Subcutaneous adipose tissue (tissue), 4 donors: ENCODE results near the gene SMIM22. TPM values are rescaled to one million over a fixed set of nuclear protein-coding genes. Genes with fewer than 3 reads are reported as not detected.

Experiments used
- CTCF ChIP-seq: fragments of 450-650 bp; IDR thresholded peaks from one replicate; pipeline ENCODE4 v1.5.1; 2016; ENCODE audit warnings: low read depth, mild to moderate bottlenecking, control low read depth, antibody characterized with exemption, moderate library complexity
- total RNA-seq, 4 donors: library from RNA; depleted of rRNA; stranded (reverse); fragments of >200 nt; gene quantifications; one replicate each; pipeline ENCODE4 v1.1.0, GENCODE V29; 2016

Gene SMIM22
- total RNA-seq, 4 donors from 2014 or later, result not detected

DNA sequence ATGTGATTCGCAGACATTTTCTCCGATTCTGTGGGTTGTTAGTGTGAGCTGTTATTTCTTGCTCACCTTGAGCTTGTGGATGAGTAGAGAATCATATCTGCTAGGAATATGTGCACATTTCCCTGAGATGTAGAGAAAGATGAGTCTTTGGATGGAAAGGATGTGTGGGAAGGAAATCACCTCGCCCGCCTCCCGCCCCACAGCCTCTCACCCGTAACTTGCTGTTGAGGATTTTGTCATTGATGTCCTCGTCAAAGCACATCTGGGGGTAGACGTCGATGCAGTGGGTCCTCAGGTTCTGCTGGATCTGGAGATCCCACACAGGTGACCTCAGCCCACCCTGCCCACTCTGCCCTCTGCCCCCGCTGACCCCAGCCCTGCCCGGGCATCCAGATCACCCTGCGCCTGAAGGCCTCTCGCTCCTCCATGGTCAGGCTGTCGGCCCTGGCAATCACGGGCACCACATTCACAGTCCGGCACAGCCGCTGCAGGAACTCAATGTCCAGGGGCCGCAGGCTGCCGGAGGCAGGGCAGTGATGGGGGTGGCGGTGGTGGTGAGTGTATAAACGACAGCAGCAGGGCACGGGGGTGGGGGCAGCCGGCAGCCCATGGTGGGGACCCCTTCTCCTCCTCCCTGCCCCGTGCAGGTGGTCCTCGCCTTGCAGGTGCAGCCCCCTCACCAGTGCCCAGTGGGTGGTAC lies 11.8 kb upstream of the SMIM22 start:
- no peak for TF ChIP-seq CTCF

DNA sequence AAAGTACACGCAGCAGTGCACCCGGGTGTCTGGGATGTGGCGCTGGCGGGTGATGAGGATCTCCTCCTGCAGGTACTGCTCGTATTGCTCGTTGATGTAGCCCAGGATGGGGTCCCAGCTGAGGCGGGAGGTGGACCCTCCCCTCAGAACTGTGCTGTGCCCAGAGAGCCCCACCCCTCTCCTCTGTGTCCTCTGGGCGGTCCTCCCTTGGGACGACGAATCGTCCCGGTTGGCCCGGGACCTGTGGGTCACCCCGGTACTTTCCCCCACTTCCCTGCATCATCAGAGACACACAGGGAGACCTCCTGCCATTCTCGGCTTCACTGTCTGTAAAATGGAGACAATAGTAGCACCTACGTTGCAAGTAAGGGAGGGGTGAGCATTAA lies 11.2 kb upstream of the SMIM22 start:
- no peak for TF ChIP-seq CTCF

DNA sequence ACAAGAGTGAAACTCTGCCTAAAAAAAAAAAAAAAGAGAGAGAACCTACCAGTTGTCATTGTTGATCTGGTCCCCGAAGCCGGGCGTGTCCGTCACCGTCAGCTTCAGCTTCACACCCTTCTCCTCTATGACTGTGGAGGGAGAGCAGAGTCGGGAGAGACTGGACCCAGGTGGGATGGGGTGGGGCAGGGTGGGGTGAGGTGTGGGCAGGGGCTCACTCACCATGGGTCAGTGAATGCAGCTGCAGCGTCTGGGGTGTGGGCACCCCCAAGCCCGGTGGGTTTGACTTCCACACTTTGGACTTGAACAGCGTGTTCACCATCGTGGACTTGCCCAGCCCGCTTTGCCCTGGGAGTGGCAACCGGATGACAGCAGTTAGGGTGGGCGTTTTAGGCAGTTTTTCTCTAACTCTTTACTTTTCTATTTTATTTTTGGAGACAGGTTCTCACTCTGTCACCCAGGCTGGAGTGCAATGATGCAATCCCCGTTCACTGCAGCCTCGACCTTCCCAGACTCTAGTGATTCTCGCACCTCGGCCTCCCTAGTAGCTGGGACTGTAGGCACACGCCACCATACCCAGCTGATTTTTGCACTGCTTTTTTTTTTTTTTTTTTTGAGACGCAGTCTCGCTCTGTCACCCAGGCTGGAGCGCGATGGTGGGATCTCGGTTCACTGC lies 9.3 kb upstream of the SMIM22 start:
- no peak for TF ChIP-seq CTCF

- TF ChIP-seq CTCF, result no peak
These were observed 8.1 kb upstream of the SMIM22 start for GRCh38 chr16:4787068-4787467.

DNA sequence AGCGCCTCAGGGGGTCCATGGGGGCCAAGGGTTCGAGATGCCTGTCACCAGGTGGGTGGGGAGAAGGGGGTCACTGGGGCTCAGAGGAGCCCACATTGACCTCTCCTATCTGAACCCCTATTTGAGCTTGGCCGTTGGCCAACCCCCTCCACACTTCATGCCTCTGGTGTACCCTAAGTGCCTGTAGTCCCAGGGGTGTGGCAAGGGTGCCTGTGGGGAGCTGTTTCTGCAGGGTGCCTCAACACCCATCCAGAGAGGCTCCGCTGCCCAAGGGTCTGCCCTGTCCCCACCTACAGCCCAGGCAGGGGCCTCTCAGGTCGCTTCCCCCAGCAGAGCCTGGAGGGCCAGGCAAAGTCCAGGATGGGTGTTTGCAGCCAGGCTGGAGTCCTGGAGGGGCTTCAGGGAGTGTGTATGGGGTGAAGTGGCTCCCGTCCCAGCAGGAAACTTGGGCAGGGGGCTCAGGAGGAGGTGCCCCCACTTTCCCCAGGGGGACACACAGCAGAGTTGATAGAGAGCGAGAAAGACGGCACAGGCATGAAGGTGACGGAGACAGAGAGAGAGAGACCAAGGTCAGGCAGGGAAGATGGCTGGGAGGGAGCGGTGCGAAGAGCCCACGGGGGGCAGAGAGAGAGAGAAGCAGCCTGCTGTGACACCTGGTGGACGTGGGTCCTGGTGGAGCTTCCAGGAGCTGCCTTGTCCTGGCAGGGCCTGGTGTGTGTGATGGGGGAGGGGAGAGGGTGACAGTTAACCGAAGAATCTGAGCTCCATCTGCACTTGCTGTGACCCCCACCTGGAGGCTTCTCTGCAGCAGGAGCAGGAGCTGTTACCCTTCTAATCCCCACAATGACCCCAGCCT lies 7.3 kb upstream of the SMIM22 start, which contains the start of gene SEPTIN12:
Gene SEPTIN12, minus strand, starts transcription at position 719 of the 856 bp plus-strand sequence. Its CDS starts 700 bp downstream, at position 19.
- no peak for TF ChIP-seq CTCF

DNA sequence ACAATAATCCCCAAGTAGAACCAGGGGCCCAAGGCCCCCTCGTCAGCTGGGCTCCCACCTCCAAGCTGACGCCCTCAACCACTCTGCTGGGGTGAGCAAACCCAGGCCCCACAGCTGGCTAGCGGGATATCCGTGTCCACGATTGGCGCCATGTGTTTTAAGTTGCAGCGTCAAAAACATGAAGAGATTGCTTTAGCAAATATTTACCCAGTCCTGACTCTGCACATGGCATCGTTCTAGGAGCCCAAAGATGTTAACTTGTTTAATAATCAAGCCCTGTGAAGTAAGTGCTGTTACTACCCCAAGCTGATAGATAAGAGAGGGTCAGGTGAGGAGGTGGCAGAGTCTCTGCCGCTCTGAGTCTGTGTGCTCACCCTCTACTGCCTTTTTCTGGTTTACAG lies 6.7 kb upstream of the SMIM22 start:
- TF ChIP-seq CTCF, result no peak

GRCh38 chr16:4788910-4789309 lies 6.3 kb upstream of the SMIM22 start:
- TF ChIP-seq CTCF, result no peak
